WTC11 (cell line): Measurements from ENCODE around the gene CYRIA. TPM values are rescaled to one million over a fixed set of nuclear protein-coding genes. Genes with fewer than 3 reads are reported as not detected.

ENCODE experiments used
- ATAC-seq: fragments of 200-7000 bp; cut with Tn5 transposase; 2 replicates; pipeline ENCODE4 v1.10.0; 2021; ENCODE audit warnings: mild to moderate bottlenecking, moderate library complexity
- CTCF ChIA-PET: fragments of 300-600 bp; sonication (Branson Sonifier 250); formaldehyde crosslinking; loops from one replicate; lab custom pipeline; 2021; ENCODE audit warnings: antibody characterized with exemption; lab: Charles Lee
- POLR2A ChIA-PET: fragments of 350-600 bp; sonication (Branson Sonifier 250); formaldehyde crosslinking; loops from one replicate; lab custom pipeline; 2021; ENCODE audit warnings: antibody characterized with exemption; lab: Charles Lee
- DNase-seq: peaks from one replicate; pipeline ENCODE4 v3.0.0; 2021; ENCODE audit warnings: low spot score
- H3K27ac Mint-ChIP-seq: 2 replicates; pipeline ENCODE4 v1.8.0; 2021; ENCODE audit warnings: mixed read lengths
- H3K27me3 Mint-ChIP-seq: 2 replicates; pipeline ENCODE4 v1.8.0; 2021; ENCODE audit warnings: low read depth, mild to moderate bottlenecking, moderate library complexity, mixed read lengths
- H3K36me3 Mint-ChIP-seq: 2 replicates; pipeline ENCODE4 v1.8.0; 2021; ENCODE audit warnings: mixed read lengths
- H3K4me1 Mint-ChIP-seq: 2 replicates; pipeline ENCODE4 v1.8.0; 2022; ENCODE audit warnings: mixed read lengths
- H3K4me3 Mint-ChIP-seq: 2 replicates; pipeline ENCODE4 v1.8.0; 2021; ENCODE audit warnings: mild to moderate bottlenecking, moderate library complexity, mixed read lengths
- H3K9me3 Mint-ChIP-seq: 2 replicates; pipeline ENCODE4 v1.8.0; 2021; ENCODE audit warnings: mixed read lengths
- ATF1 ChIP-seq: sonication (generic); formaldehyde crosslinking; IDR thresholded peaks from 2 replicates; pipeline ENCODE4 v1.8.1; 2023; ENCODE audit warnings: mild to moderate bottlenecking, moderate library complexity, missing genetic modification reagents
- CBFB ChIP-seq: sonication (generic); formaldehyde crosslinking; IDR thresholded peaks from 2 replicates; pipeline ENCODE4 v1.8.1; 2022; ENCODE audit warnings: mild to moderate bottlenecking, low read depth, missing genetic modification reagents
- E2F1 ChIP-seq: sonication (generic); formaldehyde crosslinking; IDR thresholded peaks from 2 replicates; pipeline ENCODE4 v1.8.0; 2022; ENCODE audit warnings: mild to moderate bottlenecking, missing genetic modification reagents
- ESRRA ChIP-seq: sonication (generic); formaldehyde crosslinking; IDR thresholded peaks from 2 replicates; pipeline ENCODE4 v1.8.1; 2022; ENCODE audit warnings: mild to moderate bottlenecking, missing genetic modification reagents, borderline replicate concordance
- ETV6 ChIP-seq: sonication (generic); formaldehyde crosslinking; IDR thresholded peaks from 2 replicates; pipeline ENCODE4 v1.8.1; 2022; ENCODE audit warnings: mild to moderate bottlenecking, missing genetic modification reagents
- FOXK1 ChIP-seq: sonication (generic); formaldehyde crosslinking; IDR thresholded peaks from 2 replicates; pipeline ENCODE4 v1.8.0; 2022; ENCODE audit warnings: mild to moderate bottlenecking, moderate library complexity, missing genetic modification reagents
- FOXP1 ChIP-seq: sonication (generic); formaldehyde crosslinking; IDR thresholded peaks from 2 replicates; pipeline ENCODE4 v1.8.0; 2022; ENCODE audit warnings: missing genetic modification reagents, mild to moderate bottlenecking, moderate library complexity, borderline replicate concordance
- GABPB1 ChIP-seq: sonication (generic); formaldehyde crosslinking; IDR thresholded peaks from 2 replicates; pipeline ENCODE4 v1.8.1; 2023; ENCODE audit warnings: mild to moderate bottlenecking, missing genetic modification reagents
- MAX ChIP-seq: sonication (generic); formaldehyde crosslinking; IDR thresholded peaks from 2 replicates; pipeline ENCODE4 v1.8.0; 2022; ENCODE audit warnings: mild to moderate bottlenecking, missing genetic modification reagents
- MLX ChIP-seq: sonication (generic); formaldehyde crosslinking; IDR thresholded peaks from 2 replicates; pipeline ENCODE4 v1.8.1; 2023; ENCODE audit warnings: mild to moderate bottlenecking, missing genetic modification reagents, moderate library complexity
- NFE2L1 ChIP-seq: sonication (generic); formaldehyde crosslinking; IDR thresholded peaks from 2 replicates; pipeline ENCODE4 v1.8.1; 2023; ENCODE audit warnings: missing genetic modification reagents
- NFYB ChIP-seq: sonication (generic); formaldehyde crosslinking; conservative IDR thresholded peaks from 2 replicates; pipeline ENCODE4 v1.8.0; 2022; ENCODE audit warnings: low read depth, missing genetic modification reagents
- NR1H2 ChIP-seq: sonication (generic); formaldehyde crosslinking; IDR thresholded peaks from 2 replicates; pipeline ENCODE4 v1.9.0; 2021; ENCODE audit warnings: mild to moderate bottlenecking, moderate library complexity, missing genetic modification reagents
- NR2C2 ChIP-seq: sonication (generic); formaldehyde crosslinking; IDR thresholded peaks from 2 replicates; pipeline ENCODE4 v1.8.0; 2022; ENCODE audit warnings: mild to moderate bottlenecking, missing genetic modification reagents
- OVOL2 ChIP-seq: fragments of 250-450 bp; sonication (Bioruptor Pico); IDR thresholded peaks from 2 replicates; pipeline ENCODE4 v1.9.0; 2021; ENCODE audit warnings: mild to moderate bottlenecking, borderline replicate concordance
- PRRX2 ChIP-seq: fragments of 250-450 bp; sonication (Bioruptor Pico); IDR thresholded peaks from 2 replicates; pipeline ENCODE4 v1.8.0; 2021; ENCODE audit warnings: mild to moderate bottlenecking
- SMAD4 ChIP-seq: sonication (generic); formaldehyde crosslinking; IDR thresholded peaks from 2 replicates; pipeline ENCODE4 v1.8.0; 2022; ENCODE audit warnings: mild to moderate bottlenecking, missing genetic modification reagents
- TCF7 ChIP-seq: sonication (generic); formaldehyde crosslinking; IDR thresholded peaks from 2 replicates; pipeline ENCODE4 v1.8.0; 2022; ENCODE audit warnings: mild to moderate bottlenecking, low read depth, missing genetic modification reagents, moderate library complexity
- TEAD1 ChIP-seq: sonication (generic); formaldehyde crosslinking; IDR thresholded peaks from 2 replicates; pipeline ENCODE4 v1.8.0; 2022; ENCODE audit warnings: mild to moderate bottlenecking, missing genetic modification reagents
- ZNF138 ChIP-seq: sonication (generic); formaldehyde crosslinking; conservative IDR thresholded peaks from 2 replicates; pipeline ENCODE4 v1.8.1; 2022; ENCODE audit warnings: mild to moderate bottlenecking, moderate library complexity, missing genetic modification reagents
- ZNF317 ChIP-seq: sonication (generic); formaldehyde crosslinking; IDR thresholded peaks from 2 replicates; pipeline ENCODE4 v1.8.1; 2023; ENCODE audit warnings: low read depth, mild to moderate bottlenecking, moderate library complexity, missing genetic modification reagents, borderline replicate concordance
- ZNF396 ChIP-seq: fragments of 250-450 bp; sonication (Bioruptor Pico); IDR thresholded peaks from 2 replicates; pipeline ENCODE4 v1.8.0; 2021; ENCODE audit warnings: mild to moderate bottlenecking, moderate library complexity, borderline replicate concordance
- ZNF512 ChIP-seq: sonication (generic); formaldehyde crosslinking; IDR thresholded peaks from 2 replicates; pipeline ENCODE4 v1.8.1; 2022; ENCODE audit warnings: missing genetic modification reagents, borderline replicate concordance
- ZSCAN18 ChIP-seq: fragments of 250-450 bp; sonication (Bioruptor Pico); IDR thresholded peaks from 2 replicates; pipeline ENCODE4 v2.1.2; 2022; ENCODE audit warnings: mild to moderate bottlenecking, moderate library complexity
- total RNA-seq: library from RNA; stranded (reverse); gene quantifications from 3 replicates; pipeline ENCODE4 v1.2.3, GENCODE V29; 2021

The CYRIA gene
- total RNA-seq, 1 experiment from 2014 or later, result 8.3 TPM

- ATAC-seq (no peak), DNase-seq (no peak)
- ChIA-PET CTCF (interaction anchor here (1.8 kb wide), 1 partner anchor 95 kb away, joined by 5 read pairs; no protein-coding TSS in a partner anchor), POLR2A (no interaction called here)
- Mint-ChIP-seq H3K27ac (no peak overlapping the region), H3K9me3 (no peaks in the 10 kb centered on the region), H3K27me3 (no peaks in the 10 kb centered on the region), H3K4me1 (peaks cover 41% of the 10 kb centered on the region), H3K4me3 (no peak overlapping the region), H3K36me3 (no peaks in the 10 kb centered on the region; the same call in 1 of the 2 replicates)
- no peak for TF ChIP-seq ETV6 (CRISPR knock-in tag)
- no peak for TF ChIP-seq OVOL2
- no peak for TF ChIP-seq MAX (CRISPR knock-in tag)
- TF ChIP-seq NR1H2 (CRISPR knock-in tag), result no peak
- TF ChIP-seq TEAD1 (CRISPR knock-in tag), result no peak
Measured at GRCh38 chr2:16626997-16627605, 38.5 kb downstream of the CYRIA start.

GRCh38 chr2:16626497-16626896 is 39.1 kb downstream of the CYRIA start:
- no peak overlapping the region for H3K4me3 Mint-ChIP-seq
- DNase-seq, result no peak
- POLR2A ChIA-PET, result no interaction called here
- no peaks in the 10 kb centered on the region for H3K27me3 Mint-ChIP-seq
- no peak for ATAC-seq
- no peak overlapping the region for H3K27ac Mint-ChIP-seq
- H3K9me3 Mint-ChIP-seq, result no peaks in the 10 kb centered on the region
- TF ChIP-seq PRRX2 (CRISPR knock-in tag), result no peak
- TF ChIP-seq NR2C2, result no peak
- no peak for TF ChIP-seq NFYB
- no peak for TF ChIP-seq ETV6 (CRISPR knock-in tag)
- no peak for TF ChIP-seq GABPB1 (CRISPR knock-in tag)
- no peak for TF ChIP-seq SMAD4 (CRISPR knock-in tag)
- TF ChIP-seq ATF1 (CRISPR knock-in tag), result no peak
- TF ChIP-seq CBFB (CRISPR knock-in tag), result no peak
- TF ChIP-seq E2F1, result no peak
- no peak for TF ChIP-seq TCF7 (CRISPR knock-in tag)
- no peak for TF ChIP-seq ZNF317
- no peak for TF ChIP-seq MLX (CRISPR knock-in tag)
- no peak for TF ChIP-seq FOXP1 (CRISPR knock-in tag)
- TF ChIP-seq NFE2L1 (CRISPR knock-in tag), result no peak
- TF ChIP-seq ESRRA (CRISPR knock-in tag), result no peak
- TF ChIP-seq FOXK1 (CRISPR knock-in tag), result no peak
- peaks cover 41% of the 10 kb centered on the region for H3K4me1 Mint-ChIP-seq
- CTCF ChIA-PET, result interaction anchor here (1.8 to 2.3 kb wide), 3 partner anchors 12 to 131 kb away, joined by 5 to 10 read pairs (median 8); no protein-coding TSS in a partner anchor
- H3K36me3 Mint-ChIP-seq, result no peaks in the 10 kb centered on the region; the same call in 1 of the 2 replicates

GRCh38 chr2:16625759-16626158 is 39.9 kb downstream of the CYRIA start:
- TF ChIP-seq ZNF138 (CRISPR knock-in tag) (no peak), ZNF512 (CRISPR knock-in tag) (no peak), ZNF396 (no peak), ZSCAN18 (CRISPR knock-in tag) (no peak)
- TF ChIP-seq, all 79 proteins: peak for 0
- Mint-ChIP-seq H3K4me1 (peaks cover 41% of the 10 kb centered on the region), H3K27ac (no peak overlapping the region), H3K4me3 (no peak overlapping the region), H3K36me3 (no peaks in the 10 kb centered on the region; the same call in 1 of the 2 replicates), H3K9me3 (no peaks in the 10 kb centered on the region), H3K27me3 (no peaks in the 10 kb centered on the region)
- ATAC-seq, result no peak
- ChIA-PET POLR2A (interaction anchor here (0.7 kb wide), 1 partner anchor 9 kb away, joined by 3 read pairs; no protein-coding TSS in a partner anchor), CTCF (interaction anchor here (0.8 to 2.3 kb wide), 4 partner anchors 11 to 131 kb away, joined by 3 to 10 read pairs (median 6); no protein-coding TSS in a partner anchor)
- DNase-seq, result no peak
